HUDEP-2 (cell line): ENCODE data around the gene KCNMA1.
A peak's percentile ranks its signal among the peaks of the same experiment; 100 is the strongest.

ENCODE experiments used
- DNase-seq, 76 experiments: peaks; one replicate each; lab custom pipeline; 2025; ENCODE audit not compliant: unreplicated experiment in 76 of 76; lab: John Stamatoyannopoulos, UW

KCNMA1 gene

DNA sequence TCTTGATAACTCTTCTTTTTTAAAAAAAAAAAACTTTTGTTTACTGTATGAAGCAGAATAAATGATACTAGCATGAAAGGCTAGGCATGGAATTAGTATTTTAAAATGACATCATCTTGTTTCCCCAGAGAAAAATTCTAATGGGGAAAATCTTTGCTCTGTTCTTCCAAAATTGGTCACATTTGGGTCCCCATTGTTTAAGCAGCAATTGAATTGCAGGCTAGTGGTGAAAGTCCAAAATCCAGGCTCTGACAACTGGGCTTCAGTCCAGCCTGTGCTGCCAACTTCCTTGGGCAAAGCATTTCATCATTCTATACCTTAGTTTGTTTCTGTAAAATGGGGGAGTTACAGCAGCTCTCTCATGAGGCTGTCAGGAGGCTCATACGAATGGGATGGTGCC lies 726.4 kb downstream of the KCNMA1 start:
- DNase-seq = no peak

DNA sequence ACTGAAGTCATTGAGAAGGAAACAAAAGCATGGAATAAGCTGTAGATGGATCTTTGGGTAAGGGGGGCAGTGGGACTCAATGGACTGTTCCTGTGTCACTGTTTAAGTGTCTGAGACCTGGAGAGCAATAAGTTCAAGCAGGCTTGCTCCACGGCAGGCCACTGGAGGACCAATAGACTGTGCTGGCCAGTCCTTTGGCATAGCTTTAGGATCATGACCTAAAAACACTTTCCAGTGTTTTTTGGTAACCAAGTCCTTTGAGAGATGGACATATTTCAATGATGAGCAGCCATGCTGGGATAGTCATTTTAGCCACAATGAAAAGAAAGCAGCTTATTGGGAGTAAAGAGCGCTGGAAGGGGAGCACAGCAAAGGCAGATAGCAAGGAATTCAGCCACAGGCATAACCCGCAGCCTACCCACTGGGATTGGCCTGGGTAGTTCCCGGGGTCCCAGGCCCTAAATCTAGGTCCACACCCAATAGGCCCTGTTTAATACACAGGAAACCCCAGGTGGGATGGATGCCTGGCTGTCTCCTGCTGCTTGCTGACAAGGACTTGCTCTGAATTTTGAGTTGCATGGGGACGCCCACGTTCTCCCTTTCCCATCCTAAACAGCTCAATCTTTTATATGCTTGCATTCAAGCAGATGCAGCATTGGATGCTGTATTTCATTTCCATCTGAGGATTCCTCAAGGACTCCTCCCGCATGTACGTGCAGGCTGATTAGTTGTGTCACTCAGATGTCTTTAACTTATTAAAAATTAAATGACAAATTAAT lies 727.2 kb downstream of the KCNMA1 start:
- DNase-seq = no peak

DNA sequence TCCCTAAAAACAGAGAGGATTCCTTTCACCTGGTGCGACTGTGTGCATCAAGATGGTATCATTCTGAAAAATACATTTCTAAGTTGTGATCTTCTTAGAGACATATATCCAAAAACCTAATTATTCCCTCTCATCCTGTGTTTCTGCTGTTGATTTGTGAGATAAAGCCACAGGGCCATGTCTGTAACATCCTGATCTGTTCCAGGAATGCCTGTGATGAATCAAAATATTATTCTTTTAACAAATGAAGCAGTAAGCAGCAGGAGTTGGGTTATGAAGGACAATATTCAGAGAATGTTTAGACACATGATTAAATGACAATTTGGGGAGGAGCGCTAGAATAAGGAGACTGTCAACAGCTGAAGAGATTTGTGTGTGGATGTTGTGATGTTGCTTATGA lies 731.4 kb downstream of the KCNMA1 start:
- no peak for DNase-seq

DNA sequence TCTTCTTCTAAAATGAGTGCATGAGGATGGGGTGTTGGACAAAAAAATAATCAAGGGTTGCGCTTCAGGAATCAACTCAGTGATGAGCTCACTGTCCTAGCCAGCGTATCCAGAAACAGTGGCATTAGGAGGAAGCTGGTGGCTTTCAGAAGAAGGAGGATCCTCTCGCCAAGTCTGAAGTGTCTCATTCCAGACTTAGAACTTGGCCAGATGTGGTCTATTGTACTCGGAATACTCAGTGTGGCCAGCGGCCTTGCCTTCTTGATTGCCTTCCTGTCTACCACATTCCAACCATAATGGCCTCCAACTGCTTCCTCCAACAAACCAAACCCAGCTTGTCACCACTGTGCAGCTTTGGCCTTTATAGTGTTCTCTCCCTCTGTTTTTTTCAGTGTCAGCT lies 732.4 kb downstream of the KCNMA1 start:
- DNase-seq = no peak

DNA sequence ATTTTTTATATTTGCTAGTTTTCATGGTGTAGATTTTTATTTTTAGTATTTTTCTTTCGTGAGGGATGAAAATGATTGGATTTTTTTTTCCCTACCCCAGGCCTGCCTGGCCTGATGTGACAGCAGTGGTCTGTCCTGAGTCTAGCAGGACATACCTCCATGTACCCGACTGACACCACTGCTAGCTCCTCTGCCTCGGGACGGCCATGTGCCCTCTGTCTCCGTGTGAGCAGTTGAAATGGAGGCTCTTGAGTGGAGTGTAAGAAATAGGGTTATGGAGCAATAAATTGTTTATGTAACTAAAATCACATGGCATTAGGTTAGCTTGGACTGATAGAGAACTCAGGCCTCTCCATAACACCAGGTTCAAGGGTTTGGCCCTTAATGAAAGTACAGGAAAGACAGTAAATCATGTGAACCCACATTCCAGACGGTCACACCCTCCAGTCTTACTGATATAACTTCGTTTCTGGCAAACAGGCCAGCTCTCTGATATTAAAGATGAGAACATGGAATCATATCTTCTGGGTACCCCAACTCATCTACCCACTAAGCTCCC lies 734.1 kb downstream of the KCNMA1 start:
- no peak for DNase-seq

DNA sequence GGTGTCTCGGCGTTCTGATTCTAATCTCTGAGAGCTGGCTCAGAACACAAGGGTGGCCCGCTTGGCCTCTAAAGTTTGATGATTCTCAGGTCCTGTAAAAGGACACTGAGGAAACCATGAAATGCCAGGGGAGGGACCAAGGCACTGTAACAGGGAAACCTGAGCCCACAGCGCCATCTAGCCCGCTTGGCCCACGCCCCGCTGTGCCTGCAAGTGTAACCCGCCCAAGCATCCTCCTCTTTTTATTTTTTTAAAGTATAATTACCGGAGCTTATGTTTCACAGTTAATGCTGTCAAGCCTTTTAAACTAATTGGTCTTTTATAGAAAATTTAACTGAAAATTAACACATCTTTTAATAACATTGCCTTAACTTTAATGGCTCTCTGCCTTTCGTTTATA lies 734.7 kb downstream of the KCNMA1 start:
- DNase-seq = peak in 18 of 76 experiments; percentile 0 to 36 (median 6)

DNA sequence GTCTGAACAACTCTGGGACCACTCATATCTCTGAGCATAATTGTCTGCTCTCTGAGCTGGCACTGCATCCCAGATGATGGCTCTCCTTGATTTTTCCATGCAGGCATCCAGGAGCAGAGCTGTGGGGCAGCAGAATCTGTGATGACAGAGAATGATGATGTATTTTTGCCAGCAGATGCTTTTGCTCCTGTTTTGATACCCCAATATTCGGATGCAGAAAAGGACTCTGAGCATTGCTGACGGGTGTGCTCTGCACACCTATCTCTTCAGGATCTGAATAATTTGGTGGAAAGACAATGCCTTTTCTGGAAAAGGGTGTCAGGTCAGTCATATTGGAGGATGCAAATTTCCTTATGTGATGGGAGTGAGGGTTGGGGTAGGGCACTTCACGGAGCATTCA lies 735.9 kb downstream of the KCNMA1 start:
- no peak for DNase-seq

DNA sequence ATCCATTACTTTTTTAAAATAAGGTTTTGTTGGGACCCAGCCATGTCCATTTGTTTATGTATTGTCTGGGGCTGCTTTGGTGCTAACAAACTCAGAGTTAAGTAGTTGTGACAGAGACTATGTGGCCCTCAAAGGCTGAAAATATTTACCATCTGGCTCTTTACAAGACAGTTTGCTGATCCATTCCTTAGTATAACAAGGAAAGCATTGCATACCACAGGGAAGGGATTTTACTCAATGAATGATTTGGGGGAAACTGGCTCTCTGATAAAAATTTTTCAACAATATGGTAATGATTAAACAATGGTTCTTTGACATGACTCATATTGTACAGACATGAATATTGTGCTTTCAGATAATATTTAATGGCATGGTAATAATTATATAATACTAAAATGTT lies 738.1 kb downstream of the KCNMA1 start:
- DNase-seq = no peak

DNA sequence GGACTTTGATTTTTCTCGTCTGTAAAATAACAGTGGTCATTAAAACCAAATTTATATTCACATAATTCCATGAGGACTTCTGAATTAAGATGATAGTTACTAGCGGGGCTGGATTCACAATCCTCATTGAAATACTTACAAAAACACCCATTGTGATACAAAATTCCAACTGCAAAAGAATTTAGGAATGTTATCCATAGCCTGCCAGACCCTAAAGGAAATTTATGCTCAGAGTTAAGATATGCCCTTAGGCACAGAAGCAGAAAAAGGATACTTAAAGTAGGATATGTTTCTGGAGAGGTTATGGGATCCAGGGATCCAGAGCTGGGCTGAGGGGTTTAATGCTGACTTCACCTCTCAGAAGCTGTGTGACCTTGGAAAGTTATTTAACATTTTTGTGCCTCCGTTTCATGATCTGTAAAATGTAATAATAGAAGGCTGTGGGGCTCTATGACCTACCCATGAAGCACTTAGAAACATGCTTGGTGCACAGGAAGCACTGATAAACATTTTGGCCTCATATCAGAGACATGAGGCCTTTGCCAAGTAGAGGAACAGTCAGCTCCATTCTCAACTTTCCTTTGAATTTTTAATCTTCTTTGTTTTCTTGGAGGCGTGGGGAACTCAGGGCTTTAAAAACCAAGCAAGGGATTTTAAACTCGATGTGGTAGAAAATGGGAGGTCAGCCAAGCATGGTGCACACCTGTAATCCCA lies 744.7 kb downstream of the KCNMA1 start:
- DNase-seq = no peak

DNA sequence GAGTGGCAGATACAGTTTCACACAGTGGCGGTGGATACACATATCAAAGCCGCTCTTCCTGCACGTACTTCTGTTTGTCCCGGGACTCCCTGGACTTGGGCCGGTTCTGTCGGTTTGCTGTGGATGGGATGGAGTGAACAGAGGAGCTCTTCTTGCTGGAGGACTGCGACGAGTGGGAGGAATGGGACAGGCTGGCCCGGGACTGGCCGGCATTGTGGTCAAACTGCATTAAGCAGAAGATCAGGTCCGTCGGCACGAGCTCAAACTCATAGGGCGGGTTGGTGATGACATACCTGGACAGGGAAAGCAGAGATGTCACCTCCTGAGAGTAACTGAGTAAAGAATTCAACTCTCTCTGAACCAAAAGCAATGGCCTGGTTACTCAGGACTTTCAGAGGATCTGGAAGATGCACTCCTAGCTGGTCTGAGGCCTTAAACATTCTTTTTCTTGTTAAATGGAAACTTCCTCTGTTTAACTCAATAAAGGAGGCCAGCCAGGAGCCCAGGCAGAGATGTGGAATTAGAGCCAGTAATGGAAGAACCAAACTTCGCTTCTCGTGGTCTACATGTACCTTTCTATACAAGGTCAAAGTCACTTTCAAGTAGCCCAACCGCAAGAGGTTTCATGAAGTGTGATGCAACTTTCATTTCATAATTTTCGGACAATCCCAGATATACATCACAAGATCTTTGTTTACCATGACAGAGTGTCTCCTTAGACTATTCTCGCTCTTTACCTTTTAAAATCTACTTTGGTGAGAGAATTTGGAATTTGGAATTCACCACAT lies 750.2 kb downstream of the KCNMA1 start:
- no peak for DNase-seq

DNA sequence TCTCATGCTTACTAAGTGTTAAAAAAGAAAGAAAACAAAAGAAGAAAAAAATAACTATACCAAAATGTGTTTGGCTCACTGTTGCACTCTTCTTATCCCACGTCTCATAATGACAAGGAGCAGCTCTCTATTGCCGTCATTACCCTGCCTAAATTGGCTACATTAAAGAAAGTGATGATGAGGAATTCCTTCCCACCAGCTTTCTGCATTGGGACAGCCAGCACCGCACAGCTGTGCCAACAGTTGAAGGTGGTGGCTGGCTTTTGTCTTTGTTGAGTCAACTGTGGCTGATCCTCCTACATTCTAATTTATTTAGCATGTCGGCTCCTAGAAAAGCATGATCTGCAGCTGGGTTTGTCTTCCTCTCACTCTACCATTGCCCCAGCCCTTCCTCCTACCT lies 751.8 kb downstream of the KCNMA1 start:
- DNase-seq = no peak

DNA sequence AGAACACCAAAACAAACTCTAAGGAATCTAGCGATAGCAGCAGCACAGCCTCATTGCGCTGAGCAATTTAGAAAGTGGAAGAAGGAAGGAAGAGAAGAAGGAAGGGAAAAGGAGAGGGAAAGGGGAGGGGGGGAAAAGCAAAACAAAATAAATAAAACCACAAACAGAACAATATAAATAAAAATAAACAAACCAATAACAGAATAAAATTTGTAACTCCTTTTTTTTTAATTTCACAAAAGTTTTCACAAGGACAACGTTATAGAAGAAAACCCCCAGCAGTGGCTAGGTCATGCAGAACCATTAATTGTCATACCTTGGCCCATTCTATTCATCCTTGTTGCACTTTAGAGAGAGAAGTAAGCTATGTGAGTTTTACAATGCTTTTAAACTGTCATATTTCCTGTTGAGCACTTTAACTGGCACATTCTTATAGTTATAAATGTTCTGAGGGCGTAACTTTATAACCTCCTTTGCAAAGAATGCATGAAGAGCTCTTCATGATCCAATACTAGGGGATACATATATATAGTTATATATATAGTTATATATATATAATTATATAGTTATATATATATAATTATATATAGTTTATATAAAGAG lies 752.8 kb downstream of the KCNMA1 start:
- DNase-seq = no peak

DNA sequence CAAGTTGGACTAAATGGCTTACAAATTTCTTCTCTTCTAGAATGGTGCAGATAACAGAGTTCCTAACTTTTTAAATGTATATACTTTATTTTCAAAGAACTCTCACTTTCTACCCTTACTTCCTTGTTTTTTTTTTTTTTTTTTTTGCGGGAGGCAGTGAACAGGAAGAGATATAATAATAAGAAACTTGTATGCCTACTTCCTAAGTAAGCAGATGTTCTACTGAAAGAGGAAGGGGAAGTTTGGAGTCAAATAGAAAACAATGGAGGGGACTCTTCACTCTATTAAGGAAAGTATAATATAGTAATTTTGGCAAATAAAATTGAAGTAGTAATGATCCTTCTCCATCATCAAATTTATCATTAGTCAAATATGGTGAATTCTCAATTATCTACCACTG lies 754.0 kb downstream of the KCNMA1 start:
- DNase-seq = no peak

DNA sequence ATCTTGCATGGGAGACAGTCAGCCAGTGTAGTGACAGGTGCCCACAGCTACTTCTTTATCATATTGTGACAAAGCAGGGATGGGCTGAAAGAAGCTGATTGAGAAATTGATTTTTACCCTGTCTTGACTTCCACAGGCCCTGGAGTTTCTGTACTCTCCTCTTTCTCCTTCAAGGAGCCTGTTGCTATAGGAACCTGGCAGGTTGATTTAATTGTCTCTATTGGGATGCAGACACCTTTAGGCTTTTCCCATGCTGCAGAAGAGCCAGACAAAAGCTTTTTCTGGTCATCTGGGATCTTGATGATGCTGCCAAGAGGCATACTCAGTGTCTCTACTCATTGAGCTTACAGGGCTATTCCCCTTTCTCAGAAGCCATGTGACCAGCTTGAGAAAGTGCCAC lies 754.8 kb downstream of the KCNMA1 start:
- DNase-seq = no peak

DNA sequence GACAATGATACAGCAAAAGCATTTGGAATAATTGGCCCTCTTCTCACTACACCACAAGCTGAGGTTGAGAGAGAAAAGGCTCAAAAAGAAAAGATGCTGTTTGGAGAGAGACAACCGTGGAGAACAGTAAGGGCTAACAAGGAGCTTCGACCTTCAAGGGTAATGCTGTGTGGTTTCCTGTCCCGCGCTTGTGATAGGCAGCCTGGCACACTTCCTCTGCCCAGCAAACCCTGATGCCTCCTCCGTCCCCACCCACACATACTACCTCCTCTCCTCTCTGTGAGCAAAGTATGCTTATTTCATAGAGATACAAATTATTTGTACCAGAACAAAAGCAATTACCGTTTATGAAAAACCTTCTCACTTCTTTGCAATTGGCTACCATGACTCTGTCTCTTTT lies 755.4 kb downstream of the KCNMA1 start:
- DNase-seq = no peak

DNA sequence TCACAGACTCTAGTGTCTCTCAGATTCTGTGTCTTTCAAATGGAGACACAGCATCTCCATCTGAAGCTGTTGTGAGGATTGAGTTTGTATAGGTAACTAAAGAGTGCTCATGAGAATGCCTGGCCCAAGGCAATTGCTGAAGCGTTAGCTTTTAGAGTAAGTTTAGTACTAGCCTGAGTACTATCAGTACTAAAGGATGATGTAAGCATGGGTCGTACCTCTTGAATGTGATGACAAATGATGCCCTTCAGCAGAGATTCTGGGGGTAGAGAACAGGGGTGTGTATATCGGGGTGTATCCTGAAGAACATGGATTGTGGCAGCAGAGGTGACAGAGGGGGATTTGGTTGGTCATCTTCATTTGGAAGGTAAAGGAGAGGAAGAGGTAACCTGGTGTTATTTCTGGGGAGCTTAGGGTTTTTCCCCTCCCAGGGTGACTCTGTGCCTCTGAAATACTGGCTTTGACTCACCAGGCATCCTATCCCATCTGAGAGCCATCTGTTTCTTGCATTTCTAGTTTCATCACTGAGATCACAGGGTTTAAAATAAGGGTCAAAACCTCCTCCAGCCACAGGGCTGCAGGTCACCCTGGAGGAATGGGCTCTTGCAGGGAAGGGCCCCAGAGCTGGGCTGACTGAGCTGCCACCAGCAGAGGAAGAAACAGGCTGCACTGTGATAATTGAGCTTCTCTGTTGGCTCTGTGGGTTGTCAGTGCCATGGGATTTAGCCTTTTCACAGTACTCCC lies 756.0 kb downstream of the KCNMA1 start:
- DNase-seq = no peak

DNA sequence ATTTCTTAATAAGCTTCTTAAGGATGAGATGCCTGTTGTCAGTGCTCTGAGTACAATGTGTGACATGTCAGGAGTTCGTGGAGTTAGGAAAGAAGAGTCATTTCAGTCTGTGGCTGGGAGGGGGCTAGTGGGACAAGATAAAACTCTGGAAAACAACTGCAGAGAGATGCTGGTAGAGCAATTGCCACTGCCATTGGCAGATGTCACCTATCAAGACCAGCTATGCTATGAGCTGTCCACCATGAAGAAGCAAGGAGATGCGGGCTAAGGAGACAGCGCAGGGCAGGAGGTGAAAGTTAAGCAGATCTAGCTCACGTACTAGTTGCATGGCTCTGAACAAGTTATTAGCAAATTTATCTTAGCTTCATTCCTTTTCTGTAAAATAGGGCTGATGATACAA lies 756.7 kb downstream of the KCNMA1 start:
- no peak for DNase-seq

DNA sequence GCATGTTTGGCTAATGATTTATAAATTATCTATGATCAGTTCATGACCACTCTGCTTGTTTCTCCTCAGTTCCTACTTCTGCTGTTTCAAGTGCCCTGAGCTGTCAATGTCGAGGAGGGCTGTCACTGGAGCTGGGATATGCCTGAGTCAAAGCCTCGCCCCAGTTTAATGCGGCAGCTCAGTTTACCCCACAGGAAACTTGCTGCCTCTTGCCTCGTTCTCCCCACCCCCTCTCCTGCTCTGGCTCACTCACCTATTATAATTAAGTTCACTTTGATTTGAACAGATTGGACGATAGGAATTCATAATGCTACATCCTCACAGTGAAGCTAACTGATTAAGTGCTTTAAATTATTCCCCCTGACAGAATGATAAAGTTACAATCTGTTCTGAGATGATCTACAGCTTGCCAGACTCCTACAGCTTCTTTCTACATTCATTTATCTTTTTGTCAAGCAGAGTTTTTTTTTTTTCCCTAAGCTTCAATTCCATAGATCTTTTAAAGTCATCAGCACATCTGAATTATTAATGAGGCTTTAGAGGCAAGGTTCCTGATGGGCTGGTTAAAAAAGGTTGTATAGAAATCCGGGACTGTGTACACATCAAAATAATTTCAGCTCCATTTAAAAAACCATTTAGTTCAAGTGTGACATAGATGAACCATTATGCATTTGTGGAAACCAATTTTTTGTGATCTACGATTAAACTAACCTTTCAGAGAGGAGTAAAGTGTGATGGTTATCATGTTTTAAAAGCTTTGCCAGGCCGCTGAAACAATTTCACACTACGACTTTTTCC lies 758.3 kb downstream of the KCNMA1 start:
- DNase-seq = no peak

DNA sequence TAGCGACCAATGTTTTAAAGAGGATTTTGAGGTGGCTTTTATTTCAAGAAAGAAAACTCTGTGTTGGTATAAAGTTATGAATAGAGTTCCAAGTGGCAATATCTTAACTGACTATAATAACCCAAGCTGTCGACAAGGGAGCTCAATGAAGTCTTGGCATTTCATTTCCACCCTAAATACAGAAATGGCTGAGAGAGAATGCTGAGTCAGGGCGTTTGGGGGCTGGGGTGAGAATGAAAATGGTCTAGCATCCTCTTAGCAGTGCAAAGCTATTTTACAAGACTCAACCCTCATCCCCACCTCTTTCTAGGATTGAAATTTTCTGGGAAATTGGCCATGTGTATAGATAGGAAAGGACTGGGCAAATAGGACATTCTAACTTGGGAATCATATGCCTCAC lies 759.1 kb downstream of the KCNMA1 start:
- DNase-seq = no peak
